ENCODE results near the gene SDSL.

DNA sequence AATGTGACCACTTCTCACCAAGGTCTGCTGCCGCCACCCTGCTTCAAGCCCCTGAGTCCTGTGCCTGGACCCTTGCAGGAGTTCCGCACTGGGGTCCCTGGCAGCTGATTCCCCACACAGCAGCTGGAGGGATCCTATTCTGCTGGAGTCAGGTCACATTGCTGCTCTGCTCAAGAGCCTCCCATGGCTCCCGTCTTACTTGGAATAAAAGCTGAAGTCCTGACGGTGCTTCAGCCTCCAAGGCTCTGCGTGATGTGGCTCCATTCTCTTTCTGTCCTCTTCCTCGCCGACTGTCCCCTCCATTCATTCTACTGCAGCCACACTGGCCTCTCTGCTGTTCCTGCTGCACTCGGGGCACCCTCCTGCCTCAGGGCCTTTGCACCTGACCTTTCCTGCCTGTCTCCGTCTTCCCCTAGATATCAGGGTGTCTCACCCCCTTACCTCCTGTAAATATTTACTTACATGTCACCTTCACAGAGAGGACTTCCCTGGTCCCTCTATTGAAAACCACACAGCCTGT is 7.6 kb upstream of the SDSL start:
- no peak for TF ChIP-seq ZNF8 (CRISPR knock-in tag; IDR thresholded peaks at IDR 0.05)
- TF ChIP-seq, protein P1, sequence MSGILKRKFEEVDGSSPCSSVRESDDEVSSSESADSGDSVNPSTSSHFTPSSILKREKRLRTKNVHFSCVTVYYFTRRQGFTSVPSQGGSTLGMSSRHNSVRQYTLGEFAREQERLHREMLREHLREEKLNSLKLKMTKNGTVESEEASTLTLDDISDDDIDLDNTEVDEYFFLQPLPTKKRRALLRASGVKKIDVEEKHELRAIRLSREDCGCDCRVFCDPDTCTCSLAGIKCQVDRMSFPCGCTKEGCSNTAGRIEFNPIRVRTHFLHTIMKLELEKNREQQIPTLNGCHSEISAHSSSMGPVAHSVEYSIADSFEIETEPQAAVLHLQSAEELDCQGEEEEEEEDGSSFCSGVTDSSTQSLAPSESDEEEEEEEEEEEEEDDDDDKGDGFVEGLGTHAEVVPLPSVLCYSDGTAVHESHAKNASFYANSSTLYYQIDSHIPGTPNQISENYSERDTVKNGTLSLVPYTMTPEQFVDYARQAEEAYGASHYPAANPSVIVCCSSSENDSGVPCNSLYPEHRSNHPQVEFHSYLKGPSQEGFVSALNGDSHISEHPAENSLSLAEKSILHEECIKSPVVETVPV (CRISPR knock-in tag; IDR thresholded peaks at IDR 0.05): no peak
- TF ChIP-seq GLIS3 (CRISPR knock-in tag; IDR thresholded peaks at IDR 0.05): no peak
- TF ChIP-seq, protein P2, sequence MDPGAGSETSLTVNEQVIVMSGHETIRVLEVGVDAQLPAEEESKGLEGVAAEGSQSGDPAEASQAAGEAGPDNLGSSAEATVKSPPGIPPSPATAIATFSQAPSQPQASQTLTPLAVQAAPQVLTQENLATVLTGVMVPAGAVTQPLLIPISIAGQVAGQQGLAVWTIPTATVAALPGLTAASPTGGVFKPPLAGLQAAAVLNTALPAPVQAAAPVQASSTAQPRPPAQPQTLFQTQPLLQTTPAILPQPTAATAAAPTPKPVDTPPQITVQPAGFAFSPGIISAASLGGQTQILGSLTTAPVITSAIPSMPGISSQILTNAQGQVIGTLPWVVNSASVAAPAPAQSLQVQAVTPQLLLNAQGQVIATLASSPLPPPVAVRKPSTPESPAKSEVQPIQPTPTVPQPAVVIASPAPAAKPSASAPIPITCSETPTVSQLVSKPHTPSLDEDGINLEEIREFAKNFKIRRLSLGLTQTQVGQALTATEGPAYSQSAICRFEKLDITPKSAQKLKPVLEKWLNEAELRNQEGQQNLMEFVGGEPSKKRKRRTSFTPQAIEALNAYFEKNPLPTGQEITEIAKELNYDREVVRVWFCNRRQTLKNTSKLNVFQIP (CRISPR knock-in tag; IDR thresholded peaks at IDR 0.05; ENCODE audit: borderline replicate concordance, low read depth): no peak
